Gastrocnemius medialis (tissue), 4 donors: ENCODE results near the gene LURAP1L. TPM values are rescaled to one million over a fixed set of nuclear protein-coding genes. Genes with fewer than 3 reads are reported as not detected.

Source experiments
- ATAC-seq, 2 donors: fragments of 150-250 bp; one replicate each; pipeline ENCODE4 v1.9.1; 2016
- DNase-seq, 2 donors: peaks; one replicate each; pipeline ENCODE4 v3.0.0-alpha.2; 2019
- H3K27ac ChIP-seq, 4 donors: fragments of 200-600 bp; sonication (generic); 1 replicate in 1 of 4; 2 replicates in 3 of 4; pipeline ENCODE4 v1.5.1; 2016 to 2018; ENCODE audit warnings: mild to moderate bottlenecking in 2 of 4, moderate library complexity in 1 of 4
- H3K27me3 ChIP-seq, 3 donors: fragments of 200-600 bp; sonication (generic) in 2 of 3; 1 replicate in 1 of 3; 2 replicates in 2 of 3; pipeline versions ENCODE4 v1.5.1 to v1.6.0; 2016 to 2019; ENCODE audit warnings: mild to moderate bottlenecking in 1 of 3, moderate library complexity in 1 of 3
- H3K36me3 ChIP-seq, 2 donors: fragments of 200-600 bp; sonication (generic) in 1 of 2; one replicate each; pipeline ENCODE4 v1.5.1; 2017 to 2018
- H3K4me1 ChIP-seq, 2 donors: fragments of 200-600 bp; sonication (generic) in 1 of 2; one replicate each; pipeline ENCODE4 v1.5.1; 2016 to 2017; ENCODE audit warnings: mild to moderate bottlenecking in 2 of 2
- H3K4me3 ChIP-seq, 4 donors: fragments of 200-600 bp; sonication (generic) in 3 of 4; 1 replicate in 1 of 4; 2 replicates in 3 of 4; pipeline ENCODE4 v1.5.1; 2016 to 2019; ENCODE audit warnings: mild to moderate bottlenecking in 2 of 4
- H3K9me3 ChIP-seq, 3 donors: fragments of 200-600 bp; sonication (generic) in 2 of 3; 1 replicate in 1 of 3; 2 replicates in 2 of 3; pipeline ENCODE4 v1.5.1; 2016 to 2019
- POLR2A ChIP-seq, 2 donors: fragments of 450-650 bp; IDR thresholded peaks; one replicate each; pipeline ENCODE4 v1.6.1; 2017; ENCODE audit warnings: antibody characterized with exemption in 2 of 2, mild to moderate bottlenecking in 2 of 2, moderate library complexity in 2 of 2
- in situ Hi-C, 4 donors: fragments of 200-750 bp; cut with MboI; loops; one replicate each; pipeline versions ENCODE4 v1.15.0 to v1.8.0; 2017; ENCODE audit warnings: low sequenced_read_pairs in 4 of 4
- intact Hi-C: fragments of 100-400 bp; cut with DNase I; formaldehyde crosslinking; loops from one replicate; pipeline ENCODE4 v1.15.1; 2023; ENCODE audit warnings: low total_unique reads
- total RNA-seq, 4 donors: library from RNA; depleted of rRNA; stranded (reverse); fragments of >200 nt; gene quantifications; one replicate each; pipeline versions ENCODE4 v1.1.0 to v1.2.3, GENCODE V29; 2016
- TF ChIP-seq, protein P1 (sequence below), 5 experiments: fragments of 450-650 bp in 3 of 5; fragments of 200-600 bp in 2 of 5; sonication (generic) in 2 of 5; IDR thresholded peaks in 4 of 5; conservative IDR thresholded peaks in 1 of 5; 1 replicate in 4 of 5; 2 replicates in 1 of 5; pipeline ENCODE4 v1.5.1; 2016 to 2019; ENCODE audit warnings: antibody characterized with exemption in 5 of 5, mild to moderate bottlenecking in 3 of 5, moderate library complexity in 3 of 5

The LURAP1L gene
- total RNA-seq, 4 donors from 2014 or later = 0.75 to 2.3 (median 2.0) TPM

DNA sequence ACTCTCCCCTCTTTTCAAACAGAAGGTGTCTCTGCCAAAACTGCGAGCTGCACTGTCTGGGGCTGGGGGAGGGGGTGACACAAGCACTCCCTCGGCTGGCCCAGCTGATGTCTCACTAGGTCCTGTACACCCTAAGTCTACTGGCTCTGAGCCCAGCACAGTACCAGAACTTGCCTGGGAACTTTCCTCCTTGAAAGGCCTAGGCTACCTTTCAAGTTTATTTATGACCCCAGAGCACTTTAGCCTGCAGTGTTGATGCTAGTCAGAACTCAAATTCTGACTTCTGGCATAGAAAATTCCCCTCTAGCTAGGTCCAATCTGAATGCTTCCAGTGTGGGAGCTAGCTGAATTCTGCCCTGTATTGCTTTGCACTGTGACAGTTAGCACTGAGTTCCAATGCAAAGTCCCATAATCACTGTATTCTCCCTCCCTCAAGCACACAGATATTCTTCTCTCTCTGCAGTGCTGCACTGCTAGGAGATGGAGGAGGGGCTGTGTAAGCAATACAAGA lies 10.5 kb downstream of the LURAP1L start:
- no peaks in the 10 kb centered on the region for H3K36me3 ChIP-seq
- no peak for TF ChIP-seq POLR2A (IDR thresholded peaks at IDR 0.05)
- TF ChIP-seq, protein P1, sequence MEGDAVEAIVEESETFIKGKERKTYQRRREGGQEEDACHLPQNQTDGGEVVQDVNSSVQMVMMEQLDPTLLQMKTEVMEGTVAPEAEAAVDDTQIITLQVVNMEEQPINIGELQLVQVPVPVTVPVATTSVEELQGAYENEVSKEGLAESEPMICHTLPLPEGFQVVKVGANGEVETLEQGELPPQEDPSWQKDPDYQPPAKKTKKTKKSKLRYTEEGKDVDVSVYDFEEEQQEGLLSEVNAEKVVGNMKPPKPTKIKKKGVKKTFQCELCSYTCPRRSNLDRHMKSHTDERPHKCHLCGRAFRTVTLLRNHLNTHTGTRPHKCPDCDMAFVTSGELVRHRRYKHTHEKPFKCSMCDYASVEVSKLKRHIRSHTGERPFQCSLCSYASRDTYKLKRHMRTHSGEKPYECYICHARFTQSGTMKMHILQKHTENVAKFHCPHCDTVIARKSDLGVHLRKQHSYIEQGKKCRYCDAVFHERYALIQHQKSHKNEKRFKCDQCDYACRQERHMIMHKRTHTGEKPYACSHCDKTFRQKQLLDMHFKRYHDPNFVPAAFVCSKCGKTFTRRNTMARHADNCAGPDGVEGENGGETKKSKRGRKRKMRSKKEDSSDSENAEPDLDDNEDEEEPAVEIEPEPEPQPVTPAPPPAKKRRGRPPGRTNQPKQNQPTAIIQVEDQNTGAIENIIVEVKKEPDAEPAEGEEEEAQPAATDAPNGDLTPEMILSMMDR (IDR thresholded peaks at IDR 0.05 in 4 of 5, conservative IDR thresholded peaks at IDR 0.05 in 1 of 5) = no peak
- H3K27ac ChIP-seq = peak overlapping the region in 3 of 4 donors; percentile 40 to 65 (median 48)
- DNase-seq (no peak), ATAC-seq (no peak)
- peaks cover 0 to 6% (median 0%) of the 10 kb centered on the region in 3 donors for H3K9me3 ChIP-seq
- no peak overlapping the region for H3K4me3 ChIP-seq
- H3K4me1 ChIP-seq = peaks cover 0 to 6% of the 10 kb centered on the region in 2 donors
- in situ Hi-C loops (no loop called here), intact Hi-C loops (no loop called here)
- no peaks in the 10 kb centered on the region for H3K27me3 ChIP-seq

DNA sequence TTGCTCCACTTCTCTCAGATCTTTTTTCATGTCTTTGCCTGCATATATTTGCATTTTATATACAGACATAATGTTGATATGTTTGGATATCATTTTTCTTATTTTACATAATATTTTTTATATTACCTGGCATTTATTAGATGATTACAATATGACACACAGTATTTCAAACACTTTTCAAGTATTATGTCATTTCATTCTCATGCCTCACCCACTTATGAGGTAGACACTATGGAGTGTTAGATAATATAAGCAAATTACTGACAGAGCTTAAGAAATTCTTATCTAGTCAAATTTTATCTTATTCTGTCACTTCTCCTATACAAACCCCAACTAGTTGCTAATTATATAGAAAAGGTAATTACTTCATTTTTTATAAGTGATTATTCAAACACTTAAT lies 11.1 kb downstream of the LURAP1L start:
- Histone ChIP-seq H3K36me3 (no peaks in the 10 kb centered on the region), H3K27me3 (no peaks in the 10 kb centered on the region), H3K4me3 (no peak overlapping the region), H3K9me3 (peaks cover 0 to 6% (median 0%) of the 10 kb centered on the region in 3 donors), H3K27ac (peak overlapping the region in 2 of 4 donors; percentile 39 to 40), H3K4me1 (peaks cover 0 to 6% of the 10 kb centered on the region in 2 donors)
- ATAC-seq = no peak
- TF ChIP-seq, protein P1 (IDR thresholded peaks at IDR 0.05 in 4 of 5, conservative IDR thresholded peaks at IDR 0.05 in 1 of 5) = no peak
- intact Hi-C loops (no loop called here), in situ Hi-C loops (no loop called here)
- no peak for DNase-seq

DNA sequence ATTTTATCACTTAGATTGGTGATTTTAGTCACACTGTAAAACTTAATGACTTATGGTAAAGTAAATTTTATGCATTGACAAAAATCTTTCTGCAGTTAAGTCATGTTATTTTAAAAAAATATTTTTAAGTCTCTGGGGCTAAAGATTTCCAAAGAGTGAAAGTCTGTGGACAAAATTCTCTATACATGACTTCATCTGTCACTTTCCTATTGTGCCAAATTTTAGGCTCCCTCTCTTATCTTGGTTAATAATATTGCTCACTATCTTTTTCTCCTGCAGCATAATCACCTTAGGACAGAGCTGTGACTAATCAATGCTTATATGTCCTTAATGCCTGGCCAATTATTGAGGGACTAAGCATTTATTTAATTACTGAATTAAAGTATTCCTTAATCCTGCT lies 15.2 kb downstream of the LURAP1L start:
- in situ Hi-C loops (no loop called here), intact Hi-C loops (no loop called here)
- no peaks in the 10 kb centered on the region for H3K36me3 ChIP-seq
- TF ChIP-seq POLR2A (IDR thresholded peaks at IDR 0.05) = no peak
- TF ChIP-seq, protein P1 (IDR thresholded peaks at IDR 0.05 in 4 of 5, conservative IDR thresholded peaks at IDR 0.05 in 1 of 5) = no peak
- no peak overlapping the region for H3K4me3 ChIP-seq
- H3K4me1 ChIP-seq = no peaks in the 10 kb centered on the region
- no peaks in the 10 kb centered on the region for H3K9me3 ChIP-seq
- no peak for DNase-seq
- no peak for ATAC-seq
- no peaks in the 10 kb centered on the region for H3K27me3 ChIP-seq
- no peak overlapping the region for H3K27ac ChIP-seq

DNA sequence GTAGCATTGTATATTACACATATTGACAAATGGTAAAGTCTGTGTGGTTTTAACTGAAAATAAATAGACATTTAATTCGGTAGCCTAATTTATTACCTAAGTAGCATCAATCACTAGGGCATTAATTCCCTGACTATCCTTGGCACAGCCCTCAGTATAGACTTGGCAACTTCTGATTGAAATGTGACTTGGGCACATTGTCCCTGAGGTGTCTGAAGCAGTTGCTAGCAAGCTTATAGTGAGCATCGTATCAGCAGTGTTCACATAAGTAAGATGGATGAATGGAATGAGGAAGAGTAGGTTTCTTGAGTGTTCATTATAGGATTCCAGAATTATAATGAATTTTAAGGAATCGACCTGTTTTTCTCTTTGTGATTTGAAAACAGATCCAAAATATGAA lies 16.1 kb downstream of the LURAP1L start:
- intact Hi-C loops = no loop called here
- H3K4me1 ChIP-seq = no peaks in the 10 kb centered on the region
- H3K9me3 ChIP-seq = no peaks in the 10 kb centered on the region
- no peak for ATAC-seq
- in situ Hi-C loops = no loop called here
- no peak for DNase-seq
- H3K27ac ChIP-seq = peak overlapping the region in 1 of 4 donors; percentile 29
- no peaks in the 10 kb centered on the region for H3K36me3 ChIP-seq
- H3K4me3 ChIP-seq = no peak overlapping the region
- no peak for TF ChIP-seq POLR2A (IDR thresholded peaks at IDR 0.05)
- TF ChIP-seq, protein P1 (IDR thresholded peaks at IDR 0.05 in 4 of 5, conservative IDR thresholded peaks at IDR 0.05 in 1 of 5) = no peak
- H3K27me3 ChIP-seq = no peaks in the 10 kb centered on the region
